GM18517 (cell line): ENCODE measurements around the gene RPTOR.

ENCODE experiments used
- ATAC-seq: cut with Tn5 transposase; IDR thresholded peaks from one replicate; pipeline ENCODE4 v1.9.1; 2021; ENCODE audit warnings: mild to moderate bottlenecking, moderate library complexity; ENCODE audit not compliant: unreplicated experiment

RPTOR gene

GRCh38 chr17:80881306-80881705 is 336.7 kb downstream of the RPTOR start:
- ATAC-seq, result no peak

- no peak for ATAC-seq
These were observed 337.7 kb downstream of the RPTOR start for GRCh38 chr17:80882323-80882722.

- ATAC-seq, result no peak
These were observed 338.5 kb downstream of the RPTOR start for GRCh38 chr17:80882926-80883685.

- ATAC-seq, result no peak
These were observed 339.4 kb downstream of the RPTOR start for GRCh38 chr17:80883831-80884735.

- ATAC-seq, result no peak
These were observed 340.2 kb downstream of the RPTOR start for GRCh38 chr17:80884811-80885210.

GRCh38 chr17:80885947-80886582 is 341.4 kb downstream of the RPTOR start:
- no peak for ATAC-seq

- no peak for ATAC-seq
These were observed 342.3 kb downstream of the RPTOR start for GRCh38 chr17:80886641-80887573.

GRCh38 chr17:80887639-80888175 is 343.1 kb downstream of the RPTOR start:
- ATAC-seq, result no peak

- ATAC-seq, result no peak
These were observed 343.9 kb downstream of the RPTOR start for GRCh38 chr17:80888276-80889160.

- no peak for ATAC-seq
These were observed 344.9 kb downstream of the RPTOR start for GRCh38 chr17:80889231-80890195.

- ATAC-seq, result no peak
These were observed 345.7 kb downstream of the RPTOR start for GRCh38 chr17:80890196-80890920.

GRCh38 chr17:80890921-80891396 is 346.3 kb downstream of the RPTOR start:
- ATAC-seq, result no peak

GRCh38 chr17:80891397-80892018 is 346.9 kb downstream of the RPTOR start:
- peak; percentile 32 for ATAC-seq

GRCh38 chr17:80892019-80892855 is 347.6 kb downstream of the RPTOR start:
- ATAC-seq, result peak; percentile 68

GRCh38 chr17:80892900-80893603 is 348.4 kb downstream of the RPTOR start:
- no peak for ATAC-seq
